RPMI7951 (cell line): ENCODE measurements around the gene SLIT1. TPM values are rescaled to one million over a fixed set of nuclear protein-coding genes. Genes with fewer than 3 reads are reported as not detected.
"Not testable (repeated sequence)": the region's sequence is repeated elsewhere in the genome, so short reads cannot be mapped to it uniquely, and the experiment has no call there.

Experiments
- DNase-seq: peaks from one replicate; pipeline ENCODE4 v3.0.0-alpha.2; 2012; ENCODE audit warnings: low read depth
- total RNA-seq: library from RNA; depleted of rRNA; stranded (reverse); fragments of >200 nt; shearing (Covaris generic); gene quantifications from 2 replicates; pipeline ENCODE4 v1.2.3, GENCODE V29; 2014

The SLIT1 gene
- total RNA-seq, 1 experiment from 2014 or later = 0.12 TPM

GRCh38 chr10:97046456-97047082 is 139.2 kb downstream of the SLIT1 start:
- DNase-seq = no peak

- no peak for DNase-seq
Measured at GRCh38 chr10:97043563-97043855, 142.2 kb downstream of the SLIT1 start.

- DNase-seq = no peak
Measured at GRCh38 chr10:97042716-97043562, 142.8 kb downstream of the SLIT1 start.

- no peak for DNase-seq
Measured at GRCh38 chr10:97042081-97042480, 143.7 kb downstream of the SLIT1 start.

- DNase-seq = no peak
Measured at GRCh38 chr10:97040706-97041105, 145.1 kb downstream of the SLIT1 start.

GRCh38 chr10:97040248-97040584 is 145.5 kb downstream of the SLIT1 start:
- DNase-seq = no peak

GRCh38 chr10:97039538-97040247 is 146.1 kb downstream of the SLIT1 start:
- DNase-seq = no peak

GRCh38 chr10:97038688-97039087 is 147.1 kb downstream of the SLIT1 start:
- no peak for DNase-seq

- DNase-seq = peak; percentile 75
Measured at GRCh38 chr10:97037365-97038361, 148.1 kb downstream of the SLIT1 start.

- no peak for DNase-seq
Measured at GRCh38 chr10:97034958-97035769, 150.6 kb downstream of the SLIT1 start.

GRCh38 chr10:97034301-97034700 is 151.5 kb downstream of the SLIT1 start:
- DNase-seq = peak; percentile 12

- not testable (repeated sequence) for DNase-seq
Measured at GRCh38 chr10:97033841-97034240, 151.9 kb downstream of the SLIT1 start.

- DNase-seq = no peak
Measured at GRCh38 chr10:97032624-97033023, 153.1 kb downstream of the SLIT1 start.

GRCh38 chr10:97031459-97031858 is 154.3 kb downstream of the SLIT1 start:
- DNase-seq = no peak

GRCh38 chr10:97030894-97031293 is 154.9 kb downstream of the SLIT1 start:
- no peak for DNase-seq

- DNase-seq = no peak
Measured at GRCh38 chr10:97029271-97029670, 156.5 kb downstream of the SLIT1 start.

GRCh38 chr10:97028832-97029178 is 157.0 kb downstream of the SLIT1 start:
- DNase-seq = no peak

- peak; percentile 20 for DNase-seq
Measured at GRCh38 chr10:97028126-97028831, 157.5 kb downstream of the SLIT1 start.

- peak; percentile 44 for DNase-seq
Measured at GRCh38 chr10:97025613-97026242, 160.0 kb downstream of the SLIT1 start.
